ENCODE results near the gene CDC25C.

Gene CDC25C

DNA sequence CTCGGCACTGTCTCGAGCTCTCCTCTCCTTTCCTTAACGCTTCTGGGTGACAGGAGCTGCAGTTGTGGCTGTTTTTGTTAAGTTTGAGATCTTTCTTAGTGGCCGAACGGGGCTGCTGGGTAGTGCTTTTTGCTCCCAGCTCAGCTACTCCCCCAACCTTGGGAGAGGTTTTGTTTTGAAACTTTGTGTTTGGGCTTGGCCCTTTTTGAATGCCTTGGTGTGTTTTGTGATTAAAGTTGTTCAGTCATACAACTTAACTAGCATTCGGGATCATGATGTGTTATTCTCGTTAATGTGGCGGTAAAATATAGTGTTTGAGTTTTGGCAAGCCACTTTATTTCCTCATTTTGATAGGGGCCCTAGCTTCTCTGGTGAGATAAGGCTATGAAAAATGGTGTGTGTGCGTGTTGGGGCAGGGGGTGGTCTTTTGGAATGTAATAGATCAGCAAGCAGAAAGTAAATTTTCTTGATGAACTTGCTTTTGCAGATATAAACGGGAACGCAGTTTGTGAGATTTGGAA, 22.0 kb upstream of the CDC25C start:
- DNase-seq: peak; percentile 48
- Histone ChIP-seq H3K36me3 (replicated peaks; ENCODE audit: insufficient read depth, low read length) (no peaks in the 10 kb centered on the region), H3K4me1 (ENCODE audit: low read length) (peaks cover 17% of the 10 kb centered on the region; the same call in 1 of the 2 replicates), H3K9me2 (replicated peaks; ENCODE audit: insufficient read depth, low read length) (no peaks in the 10 kb centered on the region), H4K20me1 (ENCODE audit: insufficient read depth, low read length) (peaks cover 6% of the 10 kb centered on the region), H2AFZ (ENCODE audit: low read length) (peak overlapping the region; percentile 76), H3K4me2 (ENCODE audit: low read depth, low read length) (peak overlapping the region; percentile 85), H3K9me3 (replicated peaks; ENCODE audit: insufficient read depth, low read length) (no peaks in the 10 kb centered on the region), H3K79me2 (ENCODE audit: low read length) (peaks cover 58% of the 10 kb centered on the region), H3F3A (ENCODE audit: insufficient read depth, low read length) (peaks cover 10% of the 10 kb centered on the region), H3K27me3 (replicated peaks; ENCODE audit: insufficient read depth, low read length) (no peaks in the 10 kb centered on the region), H3K9ac (ENCODE audit: low read length) (peak overlapping the region; percentile 93), H3K27ac (ENCODE audit: low read length) (peak overlapping the region; percentile 68; the same call in 1 of the 2 replicates), H3K4me3 (ENCODE audit: low read length) (peak overlapping the region; percentile 97)
- TF ChIP-seq, protein P1, sequence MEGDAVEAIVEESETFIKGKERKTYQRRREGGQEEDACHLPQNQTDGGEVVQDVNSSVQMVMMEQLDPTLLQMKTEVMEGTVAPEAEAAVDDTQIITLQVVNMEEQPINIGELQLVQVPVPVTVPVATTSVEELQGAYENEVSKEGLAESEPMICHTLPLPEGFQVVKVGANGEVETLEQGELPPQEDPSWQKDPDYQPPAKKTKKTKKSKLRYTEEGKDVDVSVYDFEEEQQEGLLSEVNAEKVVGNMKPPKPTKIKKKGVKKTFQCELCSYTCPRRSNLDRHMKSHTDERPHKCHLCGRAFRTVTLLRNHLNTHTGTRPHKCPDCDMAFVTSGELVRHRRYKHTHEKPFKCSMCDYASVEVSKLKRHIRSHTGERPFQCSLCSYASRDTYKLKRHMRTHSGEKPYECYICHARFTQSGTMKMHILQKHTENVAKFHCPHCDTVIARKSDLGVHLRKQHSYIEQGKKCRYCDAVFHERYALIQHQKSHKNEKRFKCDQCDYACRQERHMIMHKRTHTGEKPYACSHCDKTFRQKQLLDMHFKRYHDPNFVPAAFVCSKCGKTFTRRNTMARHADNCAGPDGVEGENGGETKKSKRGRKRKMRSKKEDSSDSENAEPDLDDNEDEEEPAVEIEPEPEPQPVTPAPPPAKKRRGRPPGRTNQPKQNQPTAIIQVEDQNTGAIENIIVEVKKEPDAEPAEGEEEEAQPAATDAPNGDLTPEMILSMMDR (IDR thresholded peaks at IDR 0.05; ENCODE audit: low read length): no peak
- TF ChIP-seq EZH2 (optimal IDR thresholded peaks at IDR 0.05; ENCODE audit: low read depth, low read length) (no peak), EZH2phosphoT487 (IDR thresholded peaks at IDR 0.05; ENCODE audit: low read length) (no peak)

DNA sequence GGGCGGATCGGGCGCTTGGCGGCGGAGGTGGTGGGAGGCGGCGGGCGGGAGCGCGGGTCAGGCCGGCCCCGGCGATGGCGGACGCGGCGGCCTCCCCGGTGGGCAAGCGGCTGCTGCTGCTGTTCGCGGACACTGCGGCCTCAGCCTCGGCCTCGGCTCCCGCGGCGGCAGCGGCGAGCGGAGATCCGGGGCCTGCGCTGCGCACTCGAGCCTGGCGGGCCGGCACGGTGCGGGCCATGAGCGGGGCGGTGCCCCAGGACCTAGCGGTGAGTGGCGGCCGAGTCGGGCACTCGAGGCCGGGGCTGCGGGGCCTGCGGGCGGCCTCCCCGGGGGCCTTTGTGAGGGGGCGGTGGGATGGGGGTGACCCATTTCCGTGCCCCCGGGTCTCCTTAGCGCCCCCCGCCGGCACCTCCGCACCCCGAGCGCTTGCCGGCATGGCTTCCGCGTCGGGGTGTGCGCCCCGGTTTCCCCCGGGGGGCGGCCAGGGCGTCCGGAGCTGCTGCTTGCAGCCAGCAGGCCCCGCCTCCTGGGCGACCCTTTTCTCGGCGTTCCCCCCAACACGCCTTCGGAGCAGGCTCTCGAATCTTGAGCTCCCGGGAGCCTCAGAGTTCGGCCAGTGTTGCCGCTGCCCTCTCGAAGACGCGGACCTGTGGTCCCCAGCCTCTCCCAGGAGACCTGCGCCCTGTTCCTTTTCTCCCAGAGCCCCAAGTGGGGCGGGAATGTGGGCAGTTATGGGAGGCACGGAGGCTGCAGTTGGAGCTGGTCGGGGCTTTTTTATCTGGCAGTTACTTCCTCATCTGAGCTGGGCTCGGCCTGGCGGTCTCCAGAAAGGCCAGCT, 21.3 kb upstream of the CDC25C start:
- H3K27ac ChIP-seq (ENCODE audit: low read length): peak overlapping the region; percentile 68; the same call in 1 of the 2 replicates
- no peaks in the 10 kb centered on the region for H3K9me3 ChIP-seq (replicated peaks; ENCODE audit: insufficient read depth, low read length)
- H3K9ac ChIP-seq (ENCODE audit: low read length): peak overlapping the region; percentile 93
- H3F3A ChIP-seq (ENCODE audit: insufficient read depth, low read length): peaks cover 10% of the 10 kb centered on the region
- H3K4me2 ChIP-seq (ENCODE audit: low read depth, low read length): peak overlapping the region; percentile 85
- H2AFZ ChIP-seq (ENCODE audit: low read length): peak overlapping the region; percentile 76
- no peak for TF ChIP-seq EZH2phosphoT487 (IDR thresholded peaks at IDR 0.05; ENCODE audit: low read length)
- TF ChIP-seq, protein P1 (IDR thresholded peaks at IDR 0.05; ENCODE audit: low read length): peak; percentile 40
- TF ChIP-seq EZH2 (optimal IDR thresholded peaks at IDR 0.05; ENCODE audit: low read depth, low read length): no peak
- peaks cover 52% of the 10 kb centered on the region for H3K79me2 ChIP-seq (ENCODE audit: low read length)
- H3K4me3 ChIP-seq (ENCODE audit: low read length): peak overlapping the region; percentile 97
- H4K20me1 ChIP-seq (ENCODE audit: insufficient read depth, low read length): peaks cover 6% of the 10 kb centered on the region
- no peaks in the 10 kb centered on the region for H3K27me3 ChIP-seq (replicated peaks; ENCODE audit: insufficient read depth, low read length)
- H3K9me2 ChIP-seq (replicated peaks; ENCODE audit: insufficient read depth, low read length): no peaks in the 10 kb centered on the region
- DNase-seq: peak; percentile 58
- H3K36me3 ChIP-seq (replicated peaks; ENCODE audit: insufficient read depth, low read length): no peaks in the 10 kb centered on the region
- peaks cover 17% of the 10 kb centered on the region; the same call in 1 of the 2 replicates for H3K4me1 ChIP-seq (ENCODE audit: low read length)

DNA sequence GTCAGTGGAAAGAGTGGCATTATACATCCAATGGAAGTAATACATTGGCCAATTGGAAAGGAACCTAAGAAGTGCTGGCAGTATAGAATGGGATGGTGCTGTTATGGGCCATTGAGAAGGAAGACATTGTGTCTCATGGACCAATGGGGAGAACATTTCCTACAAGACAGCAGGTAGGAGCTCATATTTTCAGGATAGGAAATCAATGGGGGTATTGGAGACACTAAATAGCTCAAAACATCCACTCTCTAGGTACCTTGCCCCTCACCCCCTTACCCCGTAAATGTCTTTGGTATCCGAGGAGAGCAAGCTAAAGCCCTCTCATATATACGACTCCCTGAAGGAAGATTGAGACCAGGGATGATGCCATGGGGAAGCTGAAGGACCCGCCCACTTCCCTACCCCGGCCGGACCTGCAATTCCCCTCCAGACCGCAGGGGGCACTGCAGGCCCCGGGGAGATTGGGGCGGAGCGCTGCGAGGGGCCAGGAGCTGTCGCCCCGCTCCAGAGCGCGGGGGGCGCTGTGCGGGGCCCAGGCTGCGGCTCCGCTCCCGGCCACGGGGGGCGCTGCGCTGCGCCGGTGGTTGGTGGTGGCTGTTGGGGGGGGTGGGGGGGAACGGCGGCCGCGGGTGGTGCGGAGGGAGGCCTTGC, 20.6 kb upstream of the CDC25C start, which contains the start of gene KDM3B:
TSS of gene KDM3B (plus strand) at position 615 of the 651 bp plus-strand sequence. CDS start 111 bp downstream, outside the sequence.
- Histone ChIP-seq H3K27ac (ENCODE audit: low read length) (peak within 1 kb of the TSS; percentile 68; the same call in 1 of the 2 replicates), H3K79me2 (ENCODE audit: low read length) (peaks cover 44% of the 10 kb centered on the region), H3K4me3 (ENCODE audit: low read length) (peak within 1 kb of the TSS; percentile 97), H3K9me3 (replicated peaks; ENCODE audit: insufficient read depth, low read length) (no peaks in the 10 kb centered on the region), H3K4me1 (ENCODE audit: low read length) (peaks cover 17% of the 10 kb centered on the region; the same call in 1 of the 2 replicates), H3F3A (ENCODE audit: insufficient read depth, low read length) (peaks cover 10% of the 10 kb centered on the region), H3K4me2 (ENCODE audit: low read depth, low read length) (peak within 1 kb of the TSS; percentile 85), H3K9ac (ENCODE audit: low read length) (peak within 1 kb of the TSS; percentile 93), H4K20me1 (ENCODE audit: insufficient read depth, low read length) (peaks cover 6% of the 10 kb centered on the region), H3K27me3 (replicated peaks; ENCODE audit: insufficient read depth, low read length) (no peaks in the 10 kb centered on the region), H3K36me3 (replicated peaks; ENCODE audit: insufficient read depth, low read length) (no peaks in the 10 kb centered on the region), H2AFZ (ENCODE audit: low read length) (peak within 1 kb of the TSS; percentile 76), H3K9me2 (replicated peaks; ENCODE audit: insufficient read depth, low read length) (no peaks in the 10 kb centered on the region)
- DNase-seq: peak; percentile 89
- TF ChIP-seq, protein P1 (IDR thresholded peaks at IDR 0.05; ENCODE audit: low read length): peak; percentile 98
- TF ChIP-seq EZH2phosphoT487 (IDR thresholded peaks at IDR 0.05; ENCODE audit: low read length): no peak
- TF ChIP-seq EZH2 (optimal IDR thresholded peaks at IDR 0.05; ENCODE audit: low read depth, low read length): no peak
